Measurements from ENCODE around the gene NOX3.

- TF ChIP-seq, protein P1, sequence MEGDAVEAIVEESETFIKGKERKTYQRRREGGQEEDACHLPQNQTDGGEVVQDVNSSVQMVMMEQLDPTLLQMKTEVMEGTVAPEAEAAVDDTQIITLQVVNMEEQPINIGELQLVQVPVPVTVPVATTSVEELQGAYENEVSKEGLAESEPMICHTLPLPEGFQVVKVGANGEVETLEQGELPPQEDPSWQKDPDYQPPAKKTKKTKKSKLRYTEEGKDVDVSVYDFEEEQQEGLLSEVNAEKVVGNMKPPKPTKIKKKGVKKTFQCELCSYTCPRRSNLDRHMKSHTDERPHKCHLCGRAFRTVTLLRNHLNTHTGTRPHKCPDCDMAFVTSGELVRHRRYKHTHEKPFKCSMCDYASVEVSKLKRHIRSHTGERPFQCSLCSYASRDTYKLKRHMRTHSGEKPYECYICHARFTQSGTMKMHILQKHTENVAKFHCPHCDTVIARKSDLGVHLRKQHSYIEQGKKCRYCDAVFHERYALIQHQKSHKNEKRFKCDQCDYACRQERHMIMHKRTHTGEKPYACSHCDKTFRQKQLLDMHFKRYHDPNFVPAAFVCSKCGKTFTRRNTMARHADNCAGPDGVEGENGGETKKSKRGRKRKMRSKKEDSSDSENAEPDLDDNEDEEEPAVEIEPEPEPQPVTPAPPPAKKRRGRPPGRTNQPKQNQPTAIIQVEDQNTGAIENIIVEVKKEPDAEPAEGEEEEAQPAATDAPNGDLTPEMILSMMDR (IDR thresholded peaks at IDR 0.05; ENCODE audit: low read depth, low read length): no peak
- no peak for TF ChIP-seq EZH2phosphoT487 (IDR thresholded peaks at IDR 0.05; ENCODE audit: low read depth)
Observed at GRCh38 chr6:155389130-155389529, 66.5 kb downstream of the NOX3 start.
